ENCODE results near the gene WARS2.

- TF ChIP-seq EZH2 (IDR thresholded peaks at IDR 0.05; ENCODE audit: borderline replicate concordance, low read depth, low read length, poor library complexity, severe bottlenecking) (no peak), CTCF (conservative IDR thresholded peaks at IDR 0.05; ENCODE audit: low read depth, low read length) (no peak)
Observed at GRCh38 chr1:119108988-119109387, 31.5 kb downstream of the WARS2 start.
